ENCODE measurements around the gene MB. TPM values are rescaled to one million over a fixed set of nuclear protein-coding genes. Genes with fewer than 3 reads are reported as not detected.

MB gene
- polyA plus RNA-seq, 1 donor from 2014 or later, result 0.51 TPM

- H3K36me3 ChIP-seq (ENCODE audit: insufficient read depth, low read length), result no peaks in the 10 kb centered on the region
- no peaks in the 10 kb centered on the region for H3K9me2 ChIP-seq (ENCODE audit: insufficient read depth, low read length)
- no peak overlapping the region for H2AFZ ChIP-seq (ENCODE audit: low read depth, low read length)
- H3K9ac ChIP-seq (ENCODE audit: low read length), result no peak overlapping the region
- TF ChIP-seq RAD21 (conservative IDR thresholded peaks at IDR 0.05) (no peak), MXI1 (conservative IDR thresholded peaks at IDR 0.05; ENCODE audit: poor library complexity, severe bottlenecking) (no peak), EZH2 (IDR thresholded peaks at IDR 0.05; ENCODE audit: borderline replicate concordance, insufficient read depth, low read length, poor library complexity, severe bottlenecking) (no peak), TAF1 (IDR thresholded peaks at IDR 0.05; ENCODE audit: low read depth) (no peak), SMC3 (conservative IDR thresholded peaks at IDR 0.05; ENCODE audit: poor library complexity) (no peak), POLR2AphosphoS5 (IDR thresholded peaks at IDR 0.05) (no peak), REST (IDR thresholded peaks at IDR 0.05; ENCODE audit: borderline replicate concordance) (no peak), CTCF (IDR thresholded peaks at IDR 0.05; ENCODE audit: poor library complexity, severe bottlenecking) (no peak), EP300 (conservative IDR thresholded peaks at IDR 0.05; ENCODE audit: poor library complexity, severe bottlenecking) (no peak)
- no peaks in the 10 kb centered on the region for H3K79me2 ChIP-seq (replicated peaks; ENCODE audit: insufficient read depth, low read length)
- no peaks in the 10 kb centered on the region for H3K27me3 ChIP-seq (ENCODE audit: insufficient read depth, low read depth, low read length)
- H3F3A ChIP-seq (ENCODE audit: insufficient read depth, low read length, poor library complexity, severe bottlenecking), result no peaks in the 10 kb centered on the region
- no peaks in the 10 kb centered on the region for H3K9me3 ChIP-seq (ENCODE audit: low read length)
- H3K4me3 ChIP-seq (ENCODE audit: low read length), result no peak overlapping the region
- no peak overlapping the region for H3K4me2 ChIP-seq (ENCODE audit: low read length)
- no peaks in the 10 kb centered on the region for H4K20me1 ChIP-seq (ENCODE audit: insufficient read depth)
- no peak overlapping the region for H3K27ac ChIP-seq (ENCODE audit: low read length)
These were observed 1.1 kb downstream of the MB start for GRCh38 chr22:35616043-35616442.

GRCh38 chr22:35615156-35615555 lies 2.0 kb downstream of the MB start:
- no peaks in the 10 kb centered on the region for H3K9me3 ChIP-seq (ENCODE audit: low read length)
- H3K27ac ChIP-seq (ENCODE audit: low read length), result no peak overlapping the region
- H3K36me3 ChIP-seq (ENCODE audit: insufficient read depth, low read length), result no peaks in the 10 kb centered on the region
- H3K4me3 ChIP-seq (ENCODE audit: low read length), result no peak overlapping the region
- TF ChIP-seq REST (IDR thresholded peaks at IDR 0.05; ENCODE audit: borderline replicate concordance) (no peak), EZH2 (IDR thresholded peaks at IDR 0.05; ENCODE audit: borderline replicate concordance, insufficient read depth, low read length, poor library complexity, severe bottlenecking) (no peak), EP300 (conservative IDR thresholded peaks at IDR 0.05; ENCODE audit: poor library complexity, severe bottlenecking) (no peak), TAF1 (IDR thresholded peaks at IDR 0.05; ENCODE audit: low read depth) (no peak), RAD21 (conservative IDR thresholded peaks at IDR 0.05) (no peak), SMC3 (conservative IDR thresholded peaks at IDR 0.05; ENCODE audit: poor library complexity) (no peak), POLR2AphosphoS5 (IDR thresholded peaks at IDR 0.05) (no peak), MXI1 (conservative IDR thresholded peaks at IDR 0.05; ENCODE audit: poor library complexity, severe bottlenecking) (no peak), CTCF (IDR thresholded peaks at IDR 0.05; ENCODE audit: poor library complexity, severe bottlenecking) (no peak)
- H2AFZ ChIP-seq (ENCODE audit: low read depth, low read length), result no peak overlapping the region
- no peaks in the 10 kb centered on the region for H3K27me3 ChIP-seq (ENCODE audit: insufficient read depth, low read depth, low read length)
- H3K79me2 ChIP-seq (replicated peaks; ENCODE audit: insufficient read depth, low read length), result no peaks in the 10 kb centered on the region
- H3K9me2 ChIP-seq (ENCODE audit: insufficient read depth, low read length), result no peaks in the 10 kb centered on the region
- no peak overlapping the region for H3K9ac ChIP-seq (ENCODE audit: low read length)
- no peaks in the 10 kb centered on the region for H4K20me1 ChIP-seq (ENCODE audit: insufficient read depth)
- no peak overlapping the region for H3K4me2 ChIP-seq (ENCODE audit: low read length)
- H3F3A ChIP-seq (ENCODE audit: insufficient read depth, low read length, poor library complexity, severe bottlenecking), result no peaks in the 10 kb centered on the region

All from neural cell (in vitro differentiated cells).